ENCODE measurements around the gene COLEC12. TPM values are rescaled to one million over a fixed set of nuclear protein-coding genes. Genes with fewer than 3 reads are reported as not detected.

The COLEC12 gene
- total RNA-seq, 4 donors from 2014 or later, result 5.1 to 14.5 (median 6.9) TPM

- DNase-seq (ENCODE audit: low spot score in 2 of 2), result no peak
- no peak overlapping the region for H3K4me3 ChIP-seq (ENCODE audit: low read depth, poor library complexity, severe bottlenecking)
- no peak for TF ChIP-seq POLR2A (IDR thresholded peaks at IDR 0.05)
- TF ChIP-seq, protein P1, sequence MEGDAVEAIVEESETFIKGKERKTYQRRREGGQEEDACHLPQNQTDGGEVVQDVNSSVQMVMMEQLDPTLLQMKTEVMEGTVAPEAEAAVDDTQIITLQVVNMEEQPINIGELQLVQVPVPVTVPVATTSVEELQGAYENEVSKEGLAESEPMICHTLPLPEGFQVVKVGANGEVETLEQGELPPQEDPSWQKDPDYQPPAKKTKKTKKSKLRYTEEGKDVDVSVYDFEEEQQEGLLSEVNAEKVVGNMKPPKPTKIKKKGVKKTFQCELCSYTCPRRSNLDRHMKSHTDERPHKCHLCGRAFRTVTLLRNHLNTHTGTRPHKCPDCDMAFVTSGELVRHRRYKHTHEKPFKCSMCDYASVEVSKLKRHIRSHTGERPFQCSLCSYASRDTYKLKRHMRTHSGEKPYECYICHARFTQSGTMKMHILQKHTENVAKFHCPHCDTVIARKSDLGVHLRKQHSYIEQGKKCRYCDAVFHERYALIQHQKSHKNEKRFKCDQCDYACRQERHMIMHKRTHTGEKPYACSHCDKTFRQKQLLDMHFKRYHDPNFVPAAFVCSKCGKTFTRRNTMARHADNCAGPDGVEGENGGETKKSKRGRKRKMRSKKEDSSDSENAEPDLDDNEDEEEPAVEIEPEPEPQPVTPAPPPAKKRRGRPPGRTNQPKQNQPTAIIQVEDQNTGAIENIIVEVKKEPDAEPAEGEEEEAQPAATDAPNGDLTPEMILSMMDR (IDR thresholded peaks at IDR 0.05), result no peak
- intact Hi-C loops (cut with DNase I; ENCODE audit: low total_unique reads), result loop anchor here (2.0 kb wide), 1 partner anchor 33 kb away; no protein-coding TSS in a partner anchor
- 63 to 77% methylated on average over 7 of the region's 7 CpGs for WGBS, 2 donors
These were observed 76.3 kb downstream of the COLEC12 start for GRCh38 chr18:424071-424661.

- 68 to 71% methylated on average over 4 of the region's 4 CpGs for WGBS, 2 donors
- intact Hi-C loops (cut with DNase I; ENCODE audit: low total_unique reads), result no loop called here
- TF ChIP-seq POLR2A (IDR thresholded peaks at IDR 0.05), result no peak
- TF ChIP-seq, protein P1 (IDR thresholded peaks at IDR 0.05), result no peak
- no peak for DNase-seq (ENCODE audit: low spot score in 2 of 2)
- no peak overlapping the region for H3K4me3 ChIP-seq (ENCODE audit: low read depth, poor library complexity, severe bottlenecking)
These were observed 77.5 kb downstream of the COLEC12 start for GRCh38 chr18:422966-423365.

- H3K4me3 ChIP-seq (ENCODE audit: low read depth, poor library complexity, severe bottlenecking), result no peak overlapping the region
- no peak for TF ChIP-seq POLR2A (IDR thresholded peaks at IDR 0.05)
- TF ChIP-seq, protein P1 (IDR thresholded peaks at IDR 0.05), result no peak
- DNase-seq (ENCODE audit: low spot score in 2 of 2), result no peak
- intact Hi-C loops (cut with DNase I; ENCODE audit: low total_unique reads), result no loop called here
- WGBS, 2 donors, result 29 to 33% methylated on average over 6 of the region's 6 CpGs
These were observed 79.0 kb downstream of the COLEC12 start for GRCh38 chr18:421247-422155.

- WGBS, 2 donors, result 84 to 88% methylated on average over 3 of the region's 3 CpGs
- no peak overlapping the region for H3K4me3 ChIP-seq (ENCODE audit: low read depth, poor library complexity, severe bottlenecking)
- no peak for DNase-seq (ENCODE audit: low spot score in 2 of 2)
- TF ChIP-seq POLR2A (IDR thresholded peaks at IDR 0.05), result no peak
- TF ChIP-seq, protein P1 (IDR thresholded peaks at IDR 0.05), result no peak
- intact Hi-C loops (cut with DNase I; ENCODE audit: low total_unique reads), result no loop called here
These were observed 79.7 kb downstream of the COLEC12 start for GRCh38 chr18:420661-421246.

GRCh38 chr18:419541-420175 is 80.8 kb downstream of the COLEC12 start:
- intact Hi-C loops (cut with DNase I; ENCODE audit: low total_unique reads), result no loop called here
- 70 to 84% methylated on average over 5 of the region's 5 CpGs for WGBS, 2 donors
- H3K4me3 ChIP-seq (ENCODE audit: low read depth, poor library complexity, severe bottlenecking), result no peak overlapping the region
- TF ChIP-seq POLR2A (IDR thresholded peaks at IDR 0.05), result no peak
- TF ChIP-seq, protein P1 (IDR thresholded peaks at IDR 0.05), result no peak
- no peak for DNase-seq (ENCODE audit: low spot score in 2 of 2)

All from lower leg skin (tissue), 4 donors.